OCI-LY1 (cell line): ENCODE measurements around the gene EFNA2.

Experiments used
- CTCF ChIP-seq: fragments of 200-600 bp; sonication (generic), shearing (Covaris generic); IDR thresholded peaks from 2 replicates; pipeline ENCODE4 v1.5.1; 2017; ENCODE audit warnings: mild to moderate bottlenecking, antibody characterized with exemption, low read length, moderate library complexity, mixed read lengths
- EZH2 ChIP-seq: fragments of 200-600 bp; sonication (generic), shearing (Covaris generic); IDR thresholded peaks from 2 replicates; pipeline ENCODE4 v1.8.0; 2017; ENCODE audit warnings: borderline replicate concordance, mixed run types, mild to moderate bottlenecking, antibody characterized with exemption, low read length, moderate library complexity, mixed read lengths

- no peak for TF ChIP-seq CTCF
- no peak for TF ChIP-seq EZH2
Observed at GRCh38 chr19:1284979-1285736, 515 bp upstream of the EFNA2 start.
